Tibial artery (tissue), 4 donors: ENCODE results near the gene PRPF19.
A peak's percentile ranks its signal among the peaks of the same experiment; 100 is the strongest.

Source experiments
- DNase-seq, 2 donors: peaks; one replicate each; pipeline ENCODE4 v3.0.0-alpha.2; 2019
- H3K27ac ChIP-seq, 2 donors: fragments of 200-600 bp; sonication (generic) in 1 of 2; 1 replicate in 1 of 2; 2 replicates in 1 of 2; pipeline ENCODE4 v1.5.1; 2018 to 2019; ENCODE audit warnings: mild to moderate bottlenecking in 1 of 2
- H3K27me3 ChIP-seq, 2 donors: fragments of 200-600 bp; sonication (generic) in 1 of 2; one replicate each; pipeline versions ENCODE4 v1.5.1 to v1.6.0; 2016 to 2019
- H3K36me3 ChIP-seq, 3 donors: fragments of 200-600 bp; sonication (generic) in 2 of 3; one replicate each; pipeline ENCODE4 v1.5.1; 2016 to 2019; ENCODE audit warnings: mild to moderate bottlenecking in 2 of 3
- H3K4me1 ChIP-seq, 4 donors: fragments of 200-600 bp; sonication (generic) in 2 of 4; 1 replicate in 3 of 4; 2 replicates in 1 of 4; pipeline ENCODE4 v1.5.1; 2016 to 2019
- H3K4me3 ChIP-seq, 2 donors: fragments of 200-600 bp; sonication (generic) in 1 of 2; 1 replicate in 1 of 2; 2 replicates in 1 of 2; pipeline ENCODE4 v1.5.1; 2018 to 2019; ENCODE audit warnings: mild to moderate bottlenecking in 2 of 2
- H3K9me3 ChIP-seq, 3 donors: fragments of 200-600 bp; sonication (generic) in 1 of 3; one replicate each; pipeline ENCODE4 v1.5.1; 2016 to 2019
- intact Hi-C: fragments of 100-400 bp; cut with DNase I; formaldehyde crosslinking; loops from one replicate; pipeline ENCODE4 v1.15.0; 2023; ENCODE audit warnings: low total_unique reads
- TF ChIP-seq, protein P1 (sequence below), 2 experiments: fragments of 200-600 bp in 1 of 2; fragments of 450-650 bp in 1 of 2; IDR thresholded peaks; one replicate each; pipeline ENCODE4 v1.5.1; 2017 to 2019; ENCODE audit warnings: antibody characterized with exemption in 2 of 2, mild to moderate bottlenecking in 1 of 2, moderate library complexity in 1 of 2

PRPF19 gene

DNA sequence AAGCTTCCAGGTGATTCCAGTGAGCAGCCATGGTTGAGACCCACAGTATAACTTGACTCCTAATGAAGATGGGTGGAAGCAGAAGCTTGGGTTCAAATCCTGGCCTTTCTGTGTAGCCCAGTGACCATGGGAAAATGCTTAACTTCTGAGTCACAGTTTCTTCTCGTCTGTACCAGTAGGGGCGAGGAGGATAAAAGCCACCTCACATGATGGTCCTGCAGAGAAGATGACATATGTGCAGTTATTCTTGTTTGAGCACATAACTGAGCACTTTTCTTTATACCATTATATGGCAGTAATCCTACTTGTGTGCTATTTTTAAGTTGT is 12.5 kb upstream of the PRPF19 start:
- Histone ChIP-seq H3K9me3 (no peaks in the 10 kb centered on the region), H3K4me3 (no peak overlapping the region), H3K4me1 (peaks cover 0 to 48% (median 23%) of the 10 kb centered on the region in 4 donors), H3K27ac (no peak overlapping the region), H3K36me3 (peaks cover 35 to 40% (median 38%) of the 10 kb centered on the region in 3 donors), H3K27me3 (peaks cover 0 to 18% of the 10 kb centered on the region in 2 donors)
- no peak for DNase-seq
- intact Hi-C loops, result no loop called here
- TF ChIP-seq, protein P1, sequence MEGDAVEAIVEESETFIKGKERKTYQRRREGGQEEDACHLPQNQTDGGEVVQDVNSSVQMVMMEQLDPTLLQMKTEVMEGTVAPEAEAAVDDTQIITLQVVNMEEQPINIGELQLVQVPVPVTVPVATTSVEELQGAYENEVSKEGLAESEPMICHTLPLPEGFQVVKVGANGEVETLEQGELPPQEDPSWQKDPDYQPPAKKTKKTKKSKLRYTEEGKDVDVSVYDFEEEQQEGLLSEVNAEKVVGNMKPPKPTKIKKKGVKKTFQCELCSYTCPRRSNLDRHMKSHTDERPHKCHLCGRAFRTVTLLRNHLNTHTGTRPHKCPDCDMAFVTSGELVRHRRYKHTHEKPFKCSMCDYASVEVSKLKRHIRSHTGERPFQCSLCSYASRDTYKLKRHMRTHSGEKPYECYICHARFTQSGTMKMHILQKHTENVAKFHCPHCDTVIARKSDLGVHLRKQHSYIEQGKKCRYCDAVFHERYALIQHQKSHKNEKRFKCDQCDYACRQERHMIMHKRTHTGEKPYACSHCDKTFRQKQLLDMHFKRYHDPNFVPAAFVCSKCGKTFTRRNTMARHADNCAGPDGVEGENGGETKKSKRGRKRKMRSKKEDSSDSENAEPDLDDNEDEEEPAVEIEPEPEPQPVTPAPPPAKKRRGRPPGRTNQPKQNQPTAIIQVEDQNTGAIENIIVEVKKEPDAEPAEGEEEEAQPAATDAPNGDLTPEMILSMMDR (IDR thresholded peaks at IDR 0.05), result no peak

DNA sequence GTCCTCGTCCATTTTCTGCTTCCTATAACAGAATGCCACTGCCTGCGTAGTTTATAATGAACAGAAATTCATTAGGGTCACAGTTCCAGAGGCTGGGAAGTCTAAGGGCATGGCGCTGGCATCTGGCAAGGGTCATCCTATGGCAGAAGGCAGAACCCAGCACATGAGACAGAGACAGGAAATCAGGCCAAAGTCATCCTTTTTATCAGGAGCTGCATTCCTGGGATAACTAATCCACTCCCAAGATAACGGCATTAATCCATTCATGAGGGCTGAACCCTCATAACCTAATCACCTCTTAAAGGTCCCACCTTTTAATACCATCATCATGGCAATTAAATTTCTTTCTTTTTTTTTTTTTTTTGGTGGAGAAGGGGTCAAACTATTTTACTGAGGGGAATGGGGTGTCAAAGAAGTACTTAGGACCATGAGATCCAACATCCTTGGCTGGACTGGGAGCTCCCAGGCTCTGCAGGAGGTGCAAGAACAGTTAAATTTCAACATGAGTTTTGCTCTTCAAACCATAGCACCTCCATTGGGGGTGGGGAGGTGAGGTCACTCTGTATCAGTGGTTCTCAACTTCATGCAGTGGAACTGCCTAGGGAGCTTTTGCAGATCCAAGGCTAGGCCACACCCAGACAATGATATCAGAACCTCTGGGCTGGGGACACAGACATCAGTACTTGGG is 12.0 kb upstream of the PRPF19 start:
- Histone ChIP-seq H3K36me3 (peaks cover 35 to 40% (median 37%) of the 10 kb centered on the region in 3 donors), H3K4me3 (no peak overlapping the region), H3K4me1 (peaks cover 0 to 46% (median 21%) of the 10 kb centered on the region in 4 donors), H3K9me3 (no peaks in the 10 kb centered on the region), H3K27me3 (peaks cover 0 to 13% of the 10 kb centered on the region in 2 donors), H3K27ac (no peak overlapping the region)
- TF ChIP-seq, protein P1 (IDR thresholded peaks at IDR 0.05), result no peak
- intact Hi-C loops, result no loop called here
- peak in 1 of 2 donors; percentile 11 for DNase-seq

DNA sequence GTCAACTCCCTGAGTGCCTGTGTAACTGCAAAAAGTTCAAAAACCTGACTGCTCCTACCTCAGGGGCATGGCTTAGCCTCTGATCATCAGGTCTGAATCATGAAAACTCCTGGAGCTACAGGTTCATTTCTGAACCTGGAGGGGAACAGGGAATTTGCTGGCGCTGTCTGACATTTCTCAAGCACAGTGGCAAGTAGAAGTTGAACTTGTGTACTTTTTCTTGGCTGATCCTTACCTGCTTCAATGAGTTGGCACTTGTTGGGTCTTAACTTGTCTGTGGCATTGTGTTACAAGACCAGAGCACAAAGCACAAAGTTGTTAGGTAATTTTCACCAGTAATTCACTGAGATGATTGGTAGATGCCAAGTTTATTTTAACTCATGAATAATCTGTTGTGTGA is 10.9 kb upstream of the PRPF19 start:
- Histone ChIP-seq H3K27me3 (peaks cover 0 to 5% of the 10 kb centered on the region in 2 donors), H3K36me3 (peaks cover 26 to 29% (median 27%) of the 10 kb centered on the region in 3 donors), H3K4me3 (no peak overlapping the region), H3K27ac (no peak overlapping the region), H3K4me1 (peaks cover 0 to 54% (median 29%) of the 10 kb centered on the region in 4 donors), H3K9me3 (no peaks in the 10 kb centered on the region)
- no peak for DNase-seq
- TF ChIP-seq, protein P1 (IDR thresholded peaks at IDR 0.05), result no peak
- intact Hi-C loops, result no loop called here

DNA sequence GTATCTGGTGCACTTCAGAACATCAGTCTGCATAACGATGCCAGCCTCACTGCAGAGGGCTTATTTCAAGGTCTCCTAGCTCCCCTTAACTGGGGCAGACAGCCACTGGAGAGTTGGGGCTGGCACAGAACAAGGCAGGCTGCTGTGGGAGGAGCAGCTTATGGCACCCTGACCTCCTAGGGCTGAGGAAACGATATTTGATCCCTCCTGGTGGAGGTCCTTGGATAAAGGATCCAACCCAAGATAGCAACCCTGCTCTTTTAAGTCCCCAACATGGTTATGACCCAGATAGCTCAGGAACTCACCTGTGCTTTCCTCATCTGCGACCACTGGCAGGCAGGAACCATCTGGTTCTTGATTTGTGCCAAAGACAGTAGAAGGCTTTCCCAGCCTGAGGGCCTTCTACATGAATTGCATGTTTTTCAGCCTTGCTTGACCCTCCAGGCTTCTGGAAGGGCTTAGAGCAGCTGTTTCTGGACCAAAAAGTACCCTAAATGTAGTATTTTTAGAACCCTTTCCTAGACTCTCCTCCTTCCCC is 10.4 kb upstream of the PRPF19 start:
- DNase-seq, result peak in 1 of 2 donors; percentile 19
- Histone ChIP-seq H3K4me1 (peaks cover 0 to 54% (median 29%) of the 10 kb centered on the region in 4 donors), H3K4me3 (no peak overlapping the region), H3K36me3 (peaks cover 21 to 24% (median 21%) of the 10 kb centered on the region in 3 donors), H3K27me3 (no peaks in the 10 kb centered on the region), H3K27ac (no peak overlapping the region), H3K9me3 (no peaks in the 10 kb centered on the region)
- TF ChIP-seq, protein P1 (IDR thresholded peaks at IDR 0.05), result no peak
- intact Hi-C loops, result no loop called here

DNA sequence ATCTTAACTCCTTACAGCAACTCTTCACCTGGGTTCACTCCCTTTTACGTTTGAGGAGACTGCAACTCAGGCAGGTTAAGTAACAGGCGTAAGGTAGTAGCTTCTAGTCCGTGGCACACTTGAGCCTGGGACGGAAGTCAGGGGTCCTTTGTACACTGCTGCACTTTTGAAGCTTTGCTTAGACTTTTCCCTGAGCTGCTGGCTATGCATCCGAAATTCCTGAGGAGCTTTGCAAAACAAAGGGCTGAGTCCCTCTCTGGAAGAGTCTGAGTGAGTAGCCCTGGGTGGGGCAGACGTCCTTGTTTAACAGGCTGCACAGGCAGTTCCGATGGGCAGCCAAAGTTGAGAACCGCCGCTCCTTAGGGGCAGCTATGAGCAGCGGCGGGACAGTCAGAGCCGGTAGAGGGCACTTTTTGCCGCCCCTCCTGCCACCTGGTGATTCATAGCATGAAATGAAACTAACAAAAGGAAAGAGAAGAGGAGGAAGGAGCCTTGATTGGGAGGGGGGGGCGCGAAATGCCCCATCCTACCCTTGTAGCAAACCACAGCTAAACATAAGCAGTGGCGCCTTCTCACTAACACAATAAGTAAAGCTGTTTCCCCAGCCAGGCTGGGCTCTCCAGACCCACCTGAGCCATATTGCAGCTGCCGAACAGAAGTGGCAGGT is 9.0 kb upstream of the PRPF19 start:
- TF ChIP-seq, protein P1 (IDR thresholded peaks at IDR 0.05), result peak; percentile 12 to 29
- Histone ChIP-seq H3K27me3 (no peaks in the 10 kb centered on the region), H3K4me3 (peak overlapping the region; percentile 91 to 95), H3K27ac (peak overlapping the region; percentile 91 to 96), H3K4me1 (peaks cover 0 to 54% (median 29%) of the 10 kb centered on the region in 4 donors), H3K9me3 (no peaks in the 10 kb centered on the region), H3K36me3 (peaks cover 7 to 10% (median 8%) of the 10 kb centered on the region in 3 donors)
- DNase-seq, result peak; percentile 72 to 77
- intact Hi-C loops, result no loop called here
